ENCODE measurements around the gene SLC17A9.

The SLC17A9 gene

GRCh38 chr20:62935968-62936585 lies 16.4 kb upstream of the SLC17A9 start:
- no peak for DNase-seq (ENCODE audit: low read depth)
- H3K4me3 ChIP-seq (ENCODE audit: low read depth, low read length): peak overlapping the region; percentile 80

- H3K4me3 ChIP-seq (ENCODE audit: low read depth, low read length): peak overlapping the region; percentile 80
- peak; percentile 89 for DNase-seq (ENCODE audit: low read depth)
Observed at GRCh38 chr20:62937268-62938104, 15.0 kb upstream of the SLC17A9 start.

GRCh38 chr20:62938105-62938888 lies 14.2 kb upstream of the SLC17A9 start, which contains the start of gene GID8:
Gene GID8, plus strand, starts transcription at chr20:62938147. Its CDS starts 3,356 bp downstream, at chr20:62941503.
- H3K4me3 ChIP-seq (ENCODE audit: low read depth, low read length): peak within 1 kb of the TSS; percentile 80
- no peak for DNase-seq (ENCODE audit: low read depth)

- DNase-seq (ENCODE audit: low read depth): no peak
- H3K4me3 ChIP-seq (ENCODE audit: low read depth, low read length): no peak overlapping the region
Observed at GRCh38 chr20:62940875-62941274, 11.6 kb upstream of the SLC17A9 start.

- DNase-seq (ENCODE audit: low read depth): no peak
- no peak overlapping the region for H3K4me3 ChIP-seq (ENCODE audit: low read depth, low read length)
Observed at GRCh38 chr20:62941792-62942191, 10.7 kb upstream of the SLC17A9 start.

- no peak overlapping the region for H3K4me3 ChIP-seq (ENCODE audit: low read depth, low read length)
- DNase-seq (ENCODE audit: low read depth): no peak
Observed at GRCh38 chr20:62942456-62942855, 10.1 kb upstream of the SLC17A9 start.

DNA sequence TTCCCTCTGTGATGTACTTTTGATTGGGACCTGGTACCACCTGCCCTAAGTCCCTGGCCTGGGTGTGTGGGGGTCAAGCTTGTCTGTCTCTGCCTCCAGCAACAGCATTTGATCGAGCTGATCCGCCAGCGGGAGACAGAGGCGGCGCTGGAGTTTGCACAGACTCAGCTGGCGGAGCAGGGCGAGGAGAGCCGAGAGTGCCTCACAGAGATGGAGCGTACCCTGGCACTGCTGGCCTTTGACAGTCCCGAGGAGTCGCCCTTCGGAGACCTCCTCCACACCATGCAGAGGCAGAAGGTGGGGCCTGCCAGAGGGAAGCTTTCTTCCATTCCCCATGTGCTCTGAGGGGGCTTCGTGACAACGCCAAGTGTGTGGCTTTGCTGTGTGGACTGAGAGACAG lies 9.1 kb upstream of the SLC17A9 start:
- DNase-seq (ENCODE audit: low read depth): no peak
- H3K4me3 ChIP-seq (ENCODE audit: low read depth, low read length): no peak overlapping the region

- no peak for DNase-seq (ENCODE audit: low read depth)
- H3K4me3 ChIP-seq (ENCODE audit: low read depth, low read length): no peak overlapping the region
Observed at GRCh38 chr20:62944184-62944583, 8.3 kb upstream of the SLC17A9 start.

GRCh38 chr20:62944746-62945145 lies 7.8 kb upstream of the SLC17A9 start:
- no peak for DNase-seq (ENCODE audit: low read depth)
- H3K4me3 ChIP-seq (ENCODE audit: low read depth, low read length): no peak overlapping the region

GRCh38 chr20:62945771-62946339 lies 6.7 kb upstream of the SLC17A9 start:
- H3K4me3 ChIP-seq (ENCODE audit: low read depth, low read length): no peak overlapping the region
- DNase-seq (ENCODE audit: low read depth): no peak

GRCh38 chr20:62946918-62947317 lies 5.6 kb upstream of the SLC17A9 start:
- H3K4me3 ChIP-seq (ENCODE audit: low read depth, low read length): no peak overlapping the region
- DNase-seq (ENCODE audit: low read depth): no peak

GRCh38 chr20:62947532-62948300 lies 4.8 kb upstream of the SLC17A9 start:
- no peak overlapping the region for H3K4me3 ChIP-seq (ENCODE audit: low read depth, low read length)
- no peak for DNase-seq (ENCODE audit: low read depth)

- H3K4me3 ChIP-seq (ENCODE audit: low read depth, low read length): no peak overlapping the region
- no peak for DNase-seq (ENCODE audit: low read depth)
Observed at GRCh38 chr20:62949153-62949821, 3.2 kb upstream of the SLC17A9 start.

DNA sequence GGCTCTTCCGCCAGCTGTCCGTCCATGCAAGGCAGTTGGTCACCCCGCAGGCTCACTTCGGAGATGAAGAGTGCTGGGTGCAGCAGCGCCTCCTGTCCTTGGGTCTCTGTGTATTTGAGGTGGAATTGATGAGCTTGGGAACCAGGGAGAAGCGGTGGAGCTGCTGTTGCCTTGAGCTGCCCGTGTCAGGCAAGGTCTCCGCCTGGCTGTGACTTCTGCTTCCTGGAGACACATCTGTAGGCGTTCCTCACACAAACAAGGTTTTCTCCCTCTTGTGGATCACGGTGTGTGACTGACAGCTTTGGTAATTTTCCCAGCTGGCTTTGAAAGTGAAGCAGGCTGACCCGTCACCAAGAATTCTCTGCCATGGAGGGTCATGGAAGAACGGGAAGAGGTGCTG lies 2.5 kb upstream of the SLC17A9 start:
- no peak for DNase-seq (ENCODE audit: low read depth)

DNA sequence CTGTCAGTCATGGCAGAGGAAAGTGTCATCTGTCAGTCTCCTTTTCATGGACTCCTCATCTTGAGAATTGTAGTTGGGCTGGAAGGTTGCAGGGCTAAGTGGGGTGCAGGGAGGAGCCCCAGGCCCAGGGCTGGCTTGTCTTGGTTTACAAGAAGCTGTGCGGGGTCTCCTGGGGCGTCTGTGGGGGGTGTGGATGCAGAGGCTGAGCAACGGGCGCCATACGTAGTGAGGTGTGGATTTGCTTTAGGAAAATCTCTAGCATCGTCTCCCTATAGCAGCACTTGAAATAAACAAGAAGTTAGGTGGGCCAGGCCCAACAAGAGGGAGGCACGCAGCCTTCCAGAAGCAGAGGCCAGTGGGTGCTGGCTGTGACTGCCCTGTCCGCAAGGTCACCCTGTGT lies 1.8 kb upstream of the SLC17A9 start:
- H3K4me3 ChIP-seq (ENCODE audit: low read depth, low read length): no peak overlapping the region
- DNase-seq (ENCODE audit: low read depth): no peak

More for the DNA sequence above, 2.5 kb upstream of the SLC17A9 start:
- no peak overlapping the region for H3K4me3 ChIP-seq (ENCODE audit: low read depth, low read length)

DNA sequence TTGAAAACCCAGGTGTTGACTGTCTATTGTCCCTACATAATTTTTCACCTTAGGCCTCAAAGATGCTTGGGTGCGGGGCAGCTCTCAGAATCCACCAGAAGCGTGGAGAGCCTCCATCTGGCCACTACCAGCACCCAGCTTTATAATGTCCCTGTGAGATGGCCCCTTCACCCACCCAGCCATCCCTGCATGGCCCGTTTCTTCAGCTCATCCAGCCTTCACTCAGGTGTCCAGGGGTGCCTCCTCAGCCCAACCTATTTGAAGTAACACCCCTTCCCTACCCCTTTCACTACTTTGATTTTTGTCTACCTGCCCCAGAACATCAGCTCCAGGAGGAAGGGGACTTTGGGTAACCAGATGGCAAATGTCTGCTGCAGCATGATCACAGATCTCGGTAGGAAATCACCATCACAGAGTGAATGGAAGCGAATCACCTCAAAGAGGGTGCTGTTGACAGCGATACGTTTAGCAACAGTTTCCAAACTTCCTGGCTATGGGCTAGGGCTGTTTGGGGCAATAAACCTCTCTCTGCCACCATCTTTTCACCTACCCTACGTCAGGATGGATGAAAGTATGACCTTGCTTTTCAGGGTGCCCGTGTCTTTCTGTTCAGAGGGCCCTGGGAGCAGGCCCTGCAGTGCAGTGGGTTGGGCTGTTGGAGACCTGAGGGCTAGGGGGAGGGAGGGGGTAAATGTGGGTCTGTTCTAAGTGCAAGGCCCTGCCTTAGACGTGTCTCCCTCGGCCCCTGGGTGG lies 1.2 kb upstream of the SLC17A9 start:
- no peak overlapping the region for H3K4me3 ChIP-seq (ENCODE audit: low read depth, low read length)
- DNase-seq (ENCODE audit: low read depth): no peak

GRCh38 chr20:62951896-62952372 lies 575 bp upstream of the SLC17A9 start:
- peak overlapping the region; percentile 12 for H3K4me3 ChIP-seq (ENCODE audit: low read depth, low read length)
- no peak for DNase-seq (ENCODE audit: low read depth)
